Activated T-cell treated with anti-CD3 and anti-CD28 coated beads, Interleukin-2, amount 50 U/mL, for 24 hours (primary cell): ENCODE results near the gene MTSS2.
A peak's percentile ranks its signal among the peaks of the same experiment; 100 is the strongest.

Experiments
- DNase-seq: peaks from one replicate; pipeline ENCODE4 v3.0.0-alpha.2; 2020
- H3K27ac Mint-ChIP-seq: 2 replicates; pipeline ENCODE4 v1.8.0; 2020; ENCODE audit warnings: mild to moderate bottlenecking, mixed read lengths
- H3K27me3 Mint-ChIP-seq: 2 replicates; pipeline ENCODE4 v1.8.0; 2020; ENCODE audit warnings: mixed read lengths
- H3K36me3 Mint-ChIP-seq: 2 replicates; pipeline ENCODE4 v1.8.0; 2020; ENCODE audit warnings: low read depth, mixed read lengths
- H3K4me1 Mint-ChIP-seq: 2 replicates; pipeline ENCODE4 v1.8.0; 2020; ENCODE audit warnings: low read depth, mixed read lengths
- H3K4me3 Mint-ChIP-seq: 2 replicates; pipeline ENCODE4 v1.8.0; 2020; ENCODE audit warnings: mild to moderate bottlenecking, moderate library complexity, mixed read lengths
- H3K9me3 Mint-ChIP-seq: 2 replicates; pipeline ENCODE4 v1.8.0; 2020; ENCODE audit warnings: mixed read lengths

MTSS2 gene

GRCh38 chr16:70685938-70686375 lies at the start of gene MTSS2:
MTSS2 (minus strand) TSS chr16:70686053; CDS start chr16:70685791, 262 bp downstream.
- H3K36me3 Mint-ChIP-seq: no peaks in the 10 kb centered on the region
- peaks cover 38% of the 10 kb centered on the region for H3K27me3 Mint-ChIP-seq
- DNase-seq: peak; percentile 56
- H3K4me3 Mint-ChIP-seq: peak within 1 kb of the TSS; percentile 65
- peak within 1 kb of the TSS; percentile 37 for H3K27ac Mint-ChIP-seq
- peaks cover 11% of the 10 kb centered on the region for H3K4me1 Mint-ChIP-seq
- H3K9me3 Mint-ChIP-seq: no peaks in the 10 kb centered on the region

GRCh38 chr16:70735141-70735979 lies 49.5 kb upstream of the MTSS2 start:
- H3K9me3 Mint-ChIP-seq: no peaks in the 10 kb centered on the region
- no peaks in the 10 kb centered on the region for H3K27me3 Mint-ChIP-seq
- no peak overlapping the region for H3K4me3 Mint-ChIP-seq
- H3K27ac Mint-ChIP-seq: peak overlapping the region; percentile 52
- peaks cover 60% of the 10 kb centered on the region for H3K36me3 Mint-ChIP-seq
- H3K4me1 Mint-ChIP-seq: peaks cover 47% of the 10 kb centered on the region
- no peak for DNase-seq

GRCh38 chr16:70734522-70735095 lies 48.8 kb upstream of the MTSS2 start:
- Mint-ChIP-seq H3K27ac (no peak overlapping the region), H3K9me3 (no peaks in the 10 kb centered on the region), H3K4me1 (peaks cover 44% of the 10 kb centered on the region), H3K4me3 (no peak overlapping the region), H3K36me3 (peaks cover 63% of the 10 kb centered on the region), H3K27me3 (no peaks in the 10 kb centered on the region)
- DNase-seq: no peak

GRCh38 chr16:70730944-70731343 lies 45.1 kb upstream of the MTSS2 start:
- Mint-ChIP-seq H3K4me3 (no peak overlapping the region), H3K36me3 (peaks cover 76% of the 10 kb centered on the region), H3K9me3 (no peaks in the 10 kb centered on the region), H3K27ac (no peak overlapping the region), H3K4me1 (peaks cover 7% of the 10 kb centered on the region), H3K27me3 (no peaks in the 10 kb centered on the region)
- no peak for DNase-seq

- Mint-ChIP-seq H3K27ac (peak overlapping the region; percentile 9), H3K4me3 (no peak overlapping the region), H3K36me3 (peaks cover 80% of the 10 kb centered on the region), H3K27me3 (no peaks in the 10 kb centered on the region), H3K9me3 (no peaks in the 10 kb centered on the region), H3K4me1 (peaks cover 4% of the 10 kb centered on the region)
- DNase-seq: no peak
Measured at GRCh38 chr16:70730031-70730430, 44.2 kb upstream of the MTSS2 start.

- H3K4me3 Mint-ChIP-seq: no peak overlapping the region
- DNase-seq: no peak
- H3K27ac Mint-ChIP-seq: peak overlapping the region; percentile 30
- peaks cover 77% of the 10 kb centered on the region for H3K36me3 Mint-ChIP-seq
- no peaks in the 10 kb centered on the region for H3K9me3 Mint-ChIP-seq
- no peaks in the 10 kb centered on the region for H3K4me1 Mint-ChIP-seq
- H3K27me3 Mint-ChIP-seq: no peaks in the 10 kb centered on the region
Measured at GRCh38 chr16:70729292-70729691, 43.4 kb upstream of the MTSS2 start.

GRCh38 chr16:70728150-70728549 lies 42.3 kb upstream of the MTSS2 start:
- H3K27ac Mint-ChIP-seq: no peak overlapping the region
- peaks cover 82% of the 10 kb centered on the region for H3K36me3 Mint-ChIP-seq
- no peak for DNase-seq
- H3K4me3 Mint-ChIP-seq: no peak overlapping the region
- no peaks in the 10 kb centered on the region for H3K4me1 Mint-ChIP-seq
- no peaks in the 10 kb centered on the region for H3K27me3 Mint-ChIP-seq
- no peaks in the 10 kb centered on the region for H3K9me3 Mint-ChIP-seq

GRCh38 chr16:70726892-70727361 lies 41.1 kb upstream of the MTSS2 start:
- Mint-ChIP-seq H3K4me1 (no peaks in the 10 kb centered on the region), H3K27me3 (no peaks in the 10 kb centered on the region), H3K4me3 (no peak overlapping the region), H3K9me3 (no peaks in the 10 kb centered on the region), H3K36me3 (peaks cover 82% of the 10 kb centered on the region), H3K27ac (no peak overlapping the region)
- no peak for DNase-seq

- no peak overlapping the region for H3K4me3 Mint-ChIP-seq
- H3K9me3 Mint-ChIP-seq: no peaks in the 10 kb centered on the region
- H3K4me1 Mint-ChIP-seq: no peaks in the 10 kb centered on the region
- no peak for DNase-seq
- peaks cover 82% of the 10 kb centered on the region for H3K36me3 Mint-ChIP-seq
- no peak overlapping the region for H3K27ac Mint-ChIP-seq
- no peaks in the 10 kb centered on the region for H3K27me3 Mint-ChIP-seq
Measured at GRCh38 chr16:70725912-70726828, 40.3 kb upstream of the MTSS2 start.

- Mint-ChIP-seq H3K27ac (no peak overlapping the region), H3K27me3 (no peaks in the 10 kb centered on the region), H3K4me3 (no peak overlapping the region), H3K4me1 (peaks cover 4% of the 10 kb centered on the region), H3K9me3 (no peaks in the 10 kb centered on the region), H3K36me3 (peaks cover 83% of the 10 kb centered on the region)
- DNase-seq: no peak
Measured at GRCh38 chr16:70725024-70725911, 39.4 kb upstream of the MTSS2 start.

- DNase-seq: no peak
- no peaks in the 10 kb centered on the region for H3K27me3 Mint-ChIP-seq
- peaks cover 4% of the 10 kb centered on the region for H3K4me1 Mint-ChIP-seq
- H3K9me3 Mint-ChIP-seq: no peaks in the 10 kb centered on the region
- peaks cover 83% of the 10 kb centered on the region for H3K36me3 Mint-ChIP-seq
- no peak overlapping the region for H3K4me3 Mint-ChIP-seq
- peak overlapping the region; percentile 22 for H3K27ac Mint-ChIP-seq
Measured at GRCh38 chr16:70724146-70725023, 38.5 kb upstream of the MTSS2 start.

GRCh38 chr16:70723740-70724145 lies 37.9 kb upstream of the MTSS2 start:
- Mint-ChIP-seq H3K36me3 (peaks cover 83% of the 10 kb centered on the region), H3K4me3 (no peak overlapping the region), H3K4me1 (peaks cover 4% of the 10 kb centered on the region), H3K27me3 (no peaks in the 10 kb centered on the region), H3K27ac (no peak overlapping the region), H3K9me3 (no peaks in the 10 kb centered on the region)
- DNase-seq: no peak
